CMK (cell line): ENCODE results near the gene EVA1C.

ENCODE experiments used
- DNase-seq: peaks from one replicate; pipeline ENCODE4 v3.0.0-alpha.2; 2010; ENCODE audit warnings: low read depth

Gene EVA1C

GRCh38 chr21:32562915-32563314 lies 150.4 kb downstream of the EVA1C start:
- no peak for DNase-seq
